HG02763 (cell line): ENCODE results near the gene PLPP2.
"Not testable (repeated sequence)": the region's sequence is repeated elsewhere in the genome, so short reads cannot be mapped to it uniquely, and the experiment has no call there.

ENCODE experiments used
- ATAC-seq: cut with Tn5 transposase; IDR thresholded peaks from one replicate; pipeline ENCODE4 v1.9.1; 2021; ENCODE audit warnings: mild to moderate bottlenecking, moderate library complexity; ENCODE audit not compliant: unreplicated experiment

PLPP2 gene

GRCh38 chr19:275000-275399 is 16.2 kb downstream of the PLPP2 start:
- no peak for ATAC-seq

- ATAC-seq, result no peak
These were observed 17.8 kb downstream of the PLPP2 start for GRCh38 chr19:273393-273792.

GRCh38 chr19:271856-272255 is 19.3 kb downstream of the PLPP2 start:
- no peak for ATAC-seq

GRCh38 chr19:270766-271318 is 20.4 kb downstream of the PLPP2 start:
- ATAC-seq, result not testable (repeated sequence)

- ATAC-seq, result no peak
These were observed 22.0 kb downstream of the PLPP2 start for GRCh38 chr19:269241-269640.

- ATAC-seq, result no peak
These were observed 29.1 kb downstream of the PLPP2 start for GRCh38 chr19:262125-262524.

- not testable (repeated sequence) for ATAC-seq
These were observed 34.4 kb downstream of the PLPP2 start for GRCh38 chr19:256804-257203.

GRCh38 chr19:252421-253186 is 38.6 kb downstream of the PLPP2 start:
- not testable (repeated sequence) for ATAC-seq

GRCh38 chr19:246551-246950 is 44.7 kb downstream of the PLPP2 start:
- no peak for ATAC-seq

GRCh38 chr19:245900-246299 is 45.3 kb downstream of the PLPP2 start:
- ATAC-seq, result not testable (repeated sequence)

- no peak for ATAC-seq
These were observed 45.7 kb downstream of the PLPP2 start for GRCh38 chr19:245457-245856.
